Right lobe of liver (tissue), 4 donors: ENCODE data around the gene GPR135.

Experiments
- CTCF ChIP-seq, 4 donors: fragments of 200-600 bp in 3 of 4; fragments of 450-650 bp in 1 of 4; IDR thresholded peaks; one replicate each; pipeline versions ENCODE4 v1.5.1 to v1.8.0; 2016 to 2022; ENCODE audit warnings: antibody characterized with exemption in 4 of 4, mild to moderate bottlenecking in 2 of 4
- POLR2A ChIP-seq: fragments of 450-650 bp; IDR thresholded peaks from one replicate; pipeline ENCODE4 v1.6.1; 2017; ENCODE audit warnings: antibody characterized with exemption, mild to moderate bottlenecking
- donor health status: DM: no; HTN: no; CAD: no.
- donor health status: DM: no; HTN: no; CAD: no.
- donor health status: DM: no; HTN: yes; CAD: no.

GRCh38 chr14:59510001-59510400 is 44.8 kb upstream of the GPR135 start:
- TF ChIP-seq POLR2A (no peak), CTCF (IDR thresholded peaks at IDR 0.05) (no peak)
